HG02973 (cell line): ENCODE measurements around the gene GSTT4.
"Not testable (repeated sequence)": the region's sequence is repeated elsewhere in the genome, so short reads cannot be mapped to it uniquely, and the experiment has no call there.

Experiments used
- ATAC-seq: cut with Tn5 transposase; IDR thresholded peaks from one replicate; pipeline ENCODE4 v1.9.1; 2021; ENCODE audit warnings: moderate library complexity; ENCODE audit not compliant: unreplicated experiment

GSTT4 gene

DNA sequence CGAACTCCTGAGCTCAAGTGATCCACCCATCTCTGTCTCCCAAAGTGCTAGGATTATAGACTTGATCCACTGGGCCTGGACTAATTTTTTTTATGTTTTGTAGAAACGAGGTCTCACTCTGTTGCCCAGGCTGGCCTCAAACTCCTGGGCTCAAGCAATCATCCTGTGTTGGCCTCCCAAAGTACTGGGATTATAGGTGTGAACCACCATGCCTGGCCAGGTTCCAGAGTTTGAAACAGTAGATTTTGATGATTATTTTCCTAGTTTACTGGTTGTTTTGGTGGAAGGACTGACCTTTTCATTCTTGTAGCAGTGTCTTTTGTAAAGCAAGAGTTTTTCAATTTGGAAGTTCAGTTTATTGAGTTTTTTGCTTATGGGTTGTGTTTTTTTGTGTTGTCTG, 20.8 kb upstream of the GSTT4 start:
- ATAC-seq = no peak

DNA sequence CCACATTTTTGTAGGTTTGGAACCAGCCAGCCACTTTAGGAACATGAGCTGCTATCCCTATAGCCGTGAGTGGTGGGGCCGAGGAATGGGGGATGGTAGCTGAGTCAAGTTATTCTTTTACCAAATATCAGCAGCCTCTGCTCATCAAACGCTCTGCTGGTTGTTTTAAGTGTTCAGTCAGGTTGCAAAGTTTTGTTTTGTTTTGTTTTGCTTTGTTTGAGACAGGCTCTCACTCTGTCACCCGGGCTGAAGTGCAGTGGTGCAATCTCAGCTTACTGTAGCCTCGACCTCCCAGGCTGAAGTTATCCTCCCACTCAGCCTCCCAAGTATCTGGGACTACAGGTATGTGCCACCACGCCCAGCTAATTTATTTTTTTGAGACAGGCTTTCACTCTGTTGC, 20.2 kb upstream of the GSTT4 start:
- no peak for ATAC-seq

- no peak for ATAC-seq
Measured at GRCh38 chr22:24024354-24024753, 19.1 kb upstream of the GSTT4 start.

- no peak for ATAC-seq
Measured at GRCh38 chr22:24023204-24023789, 18.0 kb upstream of the GSTT4 start.

- no peak for ATAC-seq
Measured at GRCh38 chr22:24021304-24021703, 16.1 kb upstream of the GSTT4 start.

DNA sequence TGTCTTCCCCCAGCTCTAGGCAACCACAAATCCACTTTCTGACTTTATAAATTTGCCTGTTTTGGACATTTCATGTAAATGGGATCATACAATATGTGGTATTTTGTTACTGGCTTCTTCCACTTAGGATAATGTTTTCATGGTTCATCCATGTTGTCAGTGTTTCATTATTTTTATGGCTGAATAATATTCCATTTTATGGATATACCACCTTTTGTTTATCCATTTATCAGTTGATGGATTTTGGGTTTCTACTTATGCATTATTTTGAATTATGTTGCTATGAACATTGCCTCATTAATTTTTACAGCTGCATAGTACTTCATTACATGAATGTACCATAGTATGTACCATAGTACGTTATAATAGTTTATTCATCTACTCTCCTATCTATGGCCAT, 10.9 kb upstream of the GSTT4 start:
- ATAC-seq = no peak

DNA sequence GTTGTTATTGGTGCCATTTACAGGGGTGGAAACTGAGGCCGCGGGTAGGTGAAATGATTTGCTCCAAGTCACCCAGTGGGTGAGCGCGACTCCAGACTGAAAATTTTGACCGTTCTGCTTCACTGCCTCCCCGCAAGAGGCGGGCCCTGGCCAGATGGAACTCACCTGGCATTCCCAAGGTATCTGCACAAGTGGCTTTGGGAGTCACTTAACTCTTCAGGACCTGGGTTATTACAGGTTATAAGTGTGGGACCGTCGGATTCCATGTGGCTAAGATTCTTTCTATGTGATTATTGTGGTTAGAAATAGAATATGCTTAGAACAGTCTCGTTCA, 6.4 kb upstream of the GSTT4 start:
- no peak for ATAC-seq

DNA sequence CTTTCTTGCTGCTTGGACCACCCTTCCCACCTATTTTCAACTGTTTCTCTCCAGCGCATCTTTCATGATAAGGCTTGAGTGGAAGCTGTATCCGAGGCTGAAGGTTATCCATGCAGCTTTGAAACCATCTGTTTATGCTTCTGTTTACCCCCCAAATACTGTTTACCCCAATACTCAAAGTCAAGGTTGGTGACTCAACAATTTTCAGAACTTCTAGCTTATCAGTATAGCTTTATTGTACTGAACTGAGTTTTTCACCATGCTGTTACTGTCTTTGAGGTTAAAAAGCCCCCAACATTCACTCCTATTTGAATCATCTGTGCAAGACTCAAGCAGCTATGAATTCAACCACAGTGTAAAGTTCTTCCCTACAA, 4.8 kb upstream of the GSTT4 start:
- ATAC-seq = no peak

DNA sequence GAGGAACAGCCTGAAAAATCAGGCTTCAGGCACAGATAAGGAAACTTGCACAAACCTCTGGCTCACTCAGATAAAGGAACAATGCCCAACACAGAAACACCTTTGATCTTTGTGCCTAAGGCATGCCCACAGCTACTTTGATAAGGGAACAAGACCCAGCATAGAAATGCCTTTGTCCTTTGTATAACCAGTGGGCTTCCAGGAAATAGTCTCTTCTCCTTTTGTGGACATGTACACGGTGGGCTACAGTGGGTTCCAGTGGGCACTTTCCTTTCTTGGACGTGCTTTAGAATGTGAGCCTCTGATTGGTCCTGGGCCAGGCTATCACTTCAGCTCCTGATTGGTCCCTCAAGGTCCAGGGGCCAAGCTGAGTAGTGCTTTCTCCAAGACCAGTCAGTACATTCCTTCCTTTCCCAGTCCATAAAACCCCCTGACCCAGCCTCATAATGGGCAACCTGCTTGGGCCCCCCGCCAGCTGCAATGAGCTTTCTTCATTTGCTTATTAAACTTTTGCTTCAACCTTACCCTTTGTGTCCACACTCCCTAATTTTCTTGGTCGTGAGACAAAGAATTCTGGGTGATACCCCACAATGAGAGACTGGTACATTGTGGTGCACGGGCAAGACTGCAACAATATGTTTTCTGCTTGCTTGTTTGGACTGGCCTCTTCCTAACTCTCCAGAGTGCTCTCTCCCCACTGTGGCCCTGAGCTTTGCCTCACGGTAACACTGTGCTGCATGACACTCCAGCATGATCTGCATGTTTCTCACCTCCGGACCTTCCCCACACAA, 4.2 kb upstream of the GSTT4 start:
- no peak for ATAC-seq

DNA sequence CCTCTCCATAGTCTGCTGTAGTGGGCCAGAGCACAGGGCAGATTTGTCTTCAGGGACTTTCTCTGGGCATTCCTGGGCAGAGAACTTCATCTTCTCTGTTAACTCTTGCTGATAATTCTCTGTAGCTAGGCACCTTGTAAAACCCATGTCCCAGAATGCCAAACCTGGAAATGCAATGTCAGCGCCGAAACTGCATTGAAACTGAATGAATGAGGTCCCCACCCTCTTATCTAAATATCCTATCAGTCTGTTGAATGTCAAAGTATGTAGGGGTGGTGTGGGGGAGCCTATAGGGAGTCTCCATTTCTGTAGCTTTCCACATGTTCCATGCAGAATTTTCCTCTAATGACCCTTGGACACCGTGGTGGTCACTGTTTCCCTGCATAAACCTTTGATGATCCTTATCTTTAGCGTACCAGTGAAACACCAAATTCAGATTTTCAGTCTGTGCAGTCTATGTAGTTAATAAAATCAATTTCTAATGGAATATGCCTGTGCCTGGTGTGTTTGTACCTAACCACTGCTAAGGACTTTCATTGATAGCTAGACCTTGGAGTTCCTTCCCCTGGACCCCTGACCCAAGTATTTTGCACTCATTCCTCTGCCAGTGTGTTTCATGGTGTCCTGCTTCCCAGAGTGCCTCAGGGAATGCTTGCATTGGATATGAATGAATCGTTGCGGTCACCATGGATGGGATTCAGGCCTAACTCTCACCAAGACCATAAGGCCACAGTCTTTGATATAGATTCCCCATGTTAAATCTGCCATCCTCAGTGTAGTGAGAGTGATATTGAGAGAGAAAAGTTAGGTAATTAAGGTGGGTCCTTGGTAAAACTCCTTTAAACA, 3.4 kb upstream of the GSTT4 start:
- ATAC-seq = no peak

- ATAC-seq = no peak
Measured at GRCh38 chr22:24008022-24008283, 2.7 kb upstream of the GSTT4 start.

GRCh38 chr22:24007253-24008021, 2.2 kb upstream of the GSTT4 start:
- ATAC-seq = no peak

GRCh38 chr22:24006914-24007214, 1.6 kb upstream of the GSTT4 start:
- no peak for ATAC-seq

DNA sequence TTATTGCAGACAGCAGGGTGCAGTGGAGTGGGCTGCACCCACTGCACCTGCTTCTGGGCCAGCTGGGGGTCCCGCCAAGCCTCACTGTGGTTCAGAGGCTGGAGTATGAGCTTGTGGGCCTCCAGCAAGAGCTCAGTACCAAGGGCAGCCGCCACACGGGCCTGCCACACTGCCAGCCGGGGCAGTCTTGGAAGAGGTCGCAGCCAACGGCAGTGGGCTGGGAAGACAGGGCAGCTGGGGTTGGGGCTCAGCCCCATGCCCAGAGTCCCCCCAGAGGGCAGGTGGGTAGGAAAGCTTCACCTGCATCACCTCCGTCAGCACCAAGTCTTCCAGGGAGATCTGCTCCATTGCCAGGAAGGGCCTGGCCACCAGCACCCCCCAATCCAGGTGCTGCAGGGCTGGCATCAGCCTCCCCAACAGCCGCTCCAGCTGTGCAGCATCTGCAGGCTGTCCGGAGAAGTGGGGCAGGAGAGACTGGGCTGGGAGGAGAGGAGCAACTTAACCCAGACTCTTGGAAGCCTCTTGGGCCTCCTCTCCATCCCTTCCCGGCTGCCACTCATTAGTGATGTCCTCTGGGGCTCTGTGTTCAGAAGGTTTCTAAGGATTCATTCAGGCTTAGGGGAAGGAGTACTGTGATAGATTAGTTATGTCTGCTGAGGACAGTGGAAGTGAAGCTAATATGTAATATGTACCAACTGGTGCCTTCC, 1.1 kb upstream of the GSTT4 start:
- ATAC-seq = no peak

DNA sequence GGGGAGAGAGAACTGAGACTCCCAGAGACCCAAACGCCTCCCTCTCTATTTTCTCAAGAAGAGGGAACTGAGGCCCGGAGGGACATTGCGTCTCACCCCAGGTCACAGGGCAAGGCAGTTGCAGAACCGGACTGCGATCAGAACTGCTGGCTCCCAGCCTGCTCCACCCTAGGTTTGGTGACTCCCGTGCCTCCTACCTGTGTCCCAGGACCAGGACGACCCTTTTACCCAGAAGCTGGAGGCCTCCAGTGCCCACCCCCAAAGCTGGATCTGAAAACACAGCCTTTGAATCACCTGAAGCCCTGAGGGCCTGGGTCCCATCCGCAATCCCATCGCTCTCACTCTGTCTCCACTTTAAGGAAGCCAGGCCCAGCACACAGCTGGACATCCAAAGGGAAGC, 1.4 kb downstream of the GSTT4 start:
- ATAC-seq = no peak

- ATAC-seq = no peak
Measured at GRCh38 chr22:24002851-24003250, 2.4 kb downstream of the GSTT4 start.

DNA sequence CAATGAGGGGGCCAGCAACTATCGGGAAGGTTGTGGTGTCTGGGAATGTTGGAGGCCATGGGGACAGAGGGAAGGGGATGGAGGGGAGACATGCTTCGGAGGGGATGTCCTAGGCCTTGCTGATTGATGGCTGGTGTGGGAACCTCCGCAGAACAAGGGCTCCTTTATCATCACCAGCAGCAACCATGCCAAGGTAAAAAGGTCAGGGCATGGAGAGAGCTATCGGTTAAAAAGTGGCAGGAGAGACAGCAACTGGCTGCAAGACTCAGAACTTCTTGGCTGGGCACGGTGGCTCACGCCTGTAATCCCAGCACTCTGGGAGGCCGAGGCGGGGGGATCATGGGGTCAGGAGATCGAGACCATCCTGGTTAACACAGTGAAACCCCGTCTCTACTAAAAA, 3.0 kb downstream of the GSTT4 start:
- ATAC-seq = no peak

- ATAC-seq = no peak
Measured at GRCh38 chr22:24001314-24001713, 3.9 kb downstream of the GSTT4 start.

DNA sequence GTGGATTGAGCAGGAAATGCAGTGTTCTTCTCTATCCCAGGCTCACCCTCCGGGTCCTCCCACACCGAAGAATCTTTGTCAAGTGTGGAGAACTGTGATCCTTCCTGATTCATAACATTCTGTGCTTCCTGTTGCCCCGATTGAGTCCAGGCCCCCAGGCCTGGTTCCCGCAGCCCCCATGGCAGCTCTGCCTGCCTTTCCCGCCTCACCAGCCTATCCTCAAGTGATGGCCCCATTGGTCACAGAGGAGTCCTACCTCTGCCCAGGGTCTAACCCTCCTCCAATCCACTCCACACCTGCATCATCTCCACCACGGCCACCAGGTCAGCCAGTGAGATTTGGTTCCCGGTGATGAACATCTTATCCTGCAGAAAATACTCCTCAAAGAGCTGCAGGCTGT, 5.5 kb downstream of the GSTT4 start:
- not testable (repeated sequence) for ATAC-seq

DNA sequence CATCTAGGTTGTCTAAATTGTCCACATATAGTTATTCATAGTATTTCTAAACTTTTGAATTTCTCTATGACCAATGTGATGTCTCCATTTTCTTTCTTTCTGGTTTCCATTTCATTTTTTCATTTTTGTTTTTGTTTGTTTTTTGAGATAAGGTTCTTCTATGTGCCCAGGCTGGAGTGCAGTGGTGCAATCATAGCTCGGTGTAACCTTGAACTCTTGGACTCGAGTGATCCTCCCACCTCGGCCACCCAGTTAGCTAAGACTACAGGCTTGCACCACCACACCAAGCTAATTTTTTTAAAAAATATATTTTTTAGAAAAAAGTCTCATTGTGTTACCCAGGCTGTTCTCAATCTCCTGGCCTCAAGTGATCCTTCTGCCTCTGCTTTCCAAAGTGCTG, 8.2 kb downstream of the GSTT4 start:
- ATAC-seq = no peak

GRCh38 chr22:23993581-23994177, 11.6 kb downstream of the GSTT4 start:
- not testable (repeated sequence) for ATAC-seq
